SK-N-SH treated with all-trans-retinoic acid at 6 μM for 48 hours (cell line): ENCODE data around the gene PCDHGA10.
"Not testable (repeated sequence)": the region's sequence is repeated elsewhere in the genome, so short reads cannot be mapped to it uniquely, and the experiment has no call there.

Experiments used
- ATAC-seq: fragments of 200-7000 bp; cut with Tn5 transposase; 3 replicates; pipeline ENCODE4 v1.9.1; 2020; ENCODE audit warnings: mild to moderate bottlenecking, moderate library complexity
- ARNTL ChIP-seq: fragments of 450-650 bp; formaldehyde crosslinking; IDR thresholded peaks from 2 replicates; pipeline ENCODE4 v1.5.0; 2020; ENCODE audit warnings: low read depth, mild to moderate bottlenecking, moderate library complexity, borderline replicate concordance
- BACH2 ChIP-seq: fragments of 250-450 bp; sonication (Bioruptor Pico); IDR thresholded peaks from 2 replicates; pipeline ENCODE4 v1.9.0; 2021; ENCODE audit warnings: mild to moderate bottlenecking, borderline replicate concordance
- CREB5 ChIP-seq: fragments of 250-450 bp; sonication (Bioruptor Pico); IDR thresholded peaks from 2 replicates; pipeline ENCODE4 v1.5.1; 2020; ENCODE audit warnings: low read depth, mild to moderate bottlenecking, moderate library complexity
- CSRNP3 ChIP-seq: fragments of 250-450 bp; sonication (Bioruptor Pico); IDR thresholded peaks from 2 replicates; pipeline ENCODE4 v1.5.1; 2021; ENCODE audit warnings: mild to moderate bottlenecking, moderate library complexity
- ESRRG ChIP-seq: fragments of 250-450 bp; sonication (Bioruptor Pico); IDR thresholded peaks from 2 replicates; pipeline ENCODE4 v1.6.1; 2021; ENCODE audit warnings: mild to moderate bottlenecking
- GLIS3 ChIP-seq: fragments of 250-450 bp; sonication (Bioruptor Pico); IDR thresholded peaks from 2 replicates; pipeline ENCODE4 v1.5.0; 2020; ENCODE audit warnings: mild to moderate bottlenecking, moderate library complexity
- ISL1 ChIP-seq: fragments of 250-450 bp; sonication (Bioruptor Pico); IDR thresholded peaks from 2 replicates; pipeline ENCODE4 v2.1.2; 2022; ENCODE audit warnings: mild to moderate bottlenecking, moderate library complexity
- OSR1 ChIP-seq: fragments of 250-450 bp; sonication (Bioruptor Pico); IDR thresholded peaks from 2 replicates; pipeline ENCODE4 v1.8.0; 2022; ENCODE audit warnings: moderate library complexity, mild to moderate bottlenecking, inconsistent platforms
- PATZ1 ChIP-seq: fragments of 250-450 bp; sonication (Bioruptor Pico); IDR thresholded peaks from 2 replicates; pipeline ENCODE4 v1.8.0; 2020; ENCODE audit warnings: mild to moderate bottlenecking, moderate library complexity, borderline replicate concordance
- POU6F1 ChIP-seq: fragments of 250-450 bp; sonication (Bioruptor Pico); IDR thresholded peaks from 2 replicates; pipeline ENCODE4 v1.8.0; 2021; ENCODE audit warnings: low read depth, mild to moderate bottlenecking, moderate library complexity, borderline replicate concordance
- PPARA ChIP-seq: fragments of 250-450 bp; sonication (Bioruptor Pico); IDR thresholded peaks from 2 replicates; pipeline ENCODE4 v1.5.0; 2020; ENCODE audit warnings: mild to moderate bottlenecking, borderline replicate concordance
- SNAI2 ChIP-seq: fragments of 250-450 bp; sonication (Bioruptor Pico); IDR thresholded peaks from 2 replicates; pipeline ENCODE4 v1.5.0; 2020; ENCODE audit warnings: mild to moderate bottlenecking, moderate library complexity
- TOX ChIP-seq: fragments of 250-450 bp; sonication (Bioruptor Pico); IDR thresholded peaks from 2 replicates; pipeline ENCODE4 v1.8.0; 2021; ENCODE audit warnings: mild to moderate bottlenecking, moderate library complexity, borderline replicate concordance
- TSHZ2 ChIP-seq: fragments of 250-450 bp; sonication (Bioruptor Pico); IDR thresholded peaks from 2 replicates; pipeline ENCODE4 v1.5.0; 2020; ENCODE audit warnings: mild to moderate bottlenecking, moderate library complexity
- ZC3H10 ChIP-seq: fragments of 250-450 bp; sonication (Bioruptor Pico); IDR thresholded peaks from 2 replicates; pipeline ENCODE4 v1.5.1; 2021; ENCODE audit warnings: mild to moderate bottlenecking, moderate library complexity
- ZFP3 ChIP-seq: fragments of 250-450 bp; sonication (Bioruptor Pico); IDR thresholded peaks from 2 replicates; pipeline ENCODE4 v1.5.0; 2020; ENCODE audit warnings: mild to moderate bottlenecking, moderate library complexity
- ZFP30 ChIP-seq: fragments of 450-650 bp; formaldehyde crosslinking; IDR thresholded peaks from 2 replicates; pipeline ENCODE4 v1.5.0; 2022; ENCODE audit warnings: mild to moderate bottlenecking, moderate library complexity
- ZNF565 ChIP-seq: fragments of 450-650 bp; formaldehyde crosslinking; conservative IDR thresholded peaks from 2 replicates; pipeline ENCODE4 v1.5.0; 2020; ENCODE audit warnings: low read depth, mild to moderate bottlenecking, moderate library complexity
- ZNF70 ChIP-seq: fragments of 450-650 bp; formaldehyde crosslinking; IDR thresholded peaks from 2 replicates; pipeline ENCODE4 v1.5.0; 2020; ENCODE audit warnings: mild to moderate bottlenecking, moderate library complexity

PCDHGA10 gene

GRCh38 chr5:141384471-141385267 lies 28.1 kb upstream of the PCDHGA10 start:
- TF ChIP-seq CREB5 (CRISPR knock-in tag) (no peak), ESRRG (no peak)
- TF ChIP-seq, all 23 proteins: peak for 0
- ATAC-seq = no peak

GRCh38 chr5:141387557-141388311 lies 25.1 kb upstream of the PCDHGA10 start, which contains the start of gene PCDHGB4:
Gene PCDHGB4 (plus strand): TSS chr5:141387698. CDS start chr5:141387885, 187 bp downstream.
- ATAC-seq = not testable (repeated sequence)

GRCh38 chr5:141388661-141389060 lies 24.1 kb upstream of the PCDHGA10 start:
- TF ChIP-seq GLIS3 (CRISPR knock-in tag) (no peak), ARNTL (CRISPR knock-in tag) (no peak), ZFP30 (CRISPR knock-in tag) (no peak), CSRNP3 (CRISPR knock-in tag) (no peak), SNAI2 (no peak), CREB5 (CRISPR knock-in tag) (no peak), TSHZ2 (CRISPR knock-in tag) (no peak), BACH2 (no peak), ESRRG (no peak), ZNF70 (CRISPR knock-in tag) (no peak), PATZ1 (CRISPR knock-in tag) (no peak), ZNF565 (CRISPR knock-in tag) (no peak), ZFP3 (no peak), ZC3H10 (CRISPR knock-in tag) (no peak), PPARA (no peak), POU6F1 (CRISPR knock-in tag) (no peak), TOX (CRISPR knock-in tag) (no peak), OSR1 (CRISPR knock-in tag) (no peak), ISL1 (CRISPR knock-in tag) (no peak)
- ATAC-seq = no peak
